ENCODE measurements around the gene MOGAT1. TPM values are rescaled to one million over a fixed set of nuclear protein-coding genes. Genes with fewer than 3 reads are reported as not detected.

The MOGAT1 gene
- total and polyA plus RNA-seq, 9 of the 15 experiments (the other 6 are each of a cell fraction or from before 2014, with no cell fraction given), result not detected

DNA sequence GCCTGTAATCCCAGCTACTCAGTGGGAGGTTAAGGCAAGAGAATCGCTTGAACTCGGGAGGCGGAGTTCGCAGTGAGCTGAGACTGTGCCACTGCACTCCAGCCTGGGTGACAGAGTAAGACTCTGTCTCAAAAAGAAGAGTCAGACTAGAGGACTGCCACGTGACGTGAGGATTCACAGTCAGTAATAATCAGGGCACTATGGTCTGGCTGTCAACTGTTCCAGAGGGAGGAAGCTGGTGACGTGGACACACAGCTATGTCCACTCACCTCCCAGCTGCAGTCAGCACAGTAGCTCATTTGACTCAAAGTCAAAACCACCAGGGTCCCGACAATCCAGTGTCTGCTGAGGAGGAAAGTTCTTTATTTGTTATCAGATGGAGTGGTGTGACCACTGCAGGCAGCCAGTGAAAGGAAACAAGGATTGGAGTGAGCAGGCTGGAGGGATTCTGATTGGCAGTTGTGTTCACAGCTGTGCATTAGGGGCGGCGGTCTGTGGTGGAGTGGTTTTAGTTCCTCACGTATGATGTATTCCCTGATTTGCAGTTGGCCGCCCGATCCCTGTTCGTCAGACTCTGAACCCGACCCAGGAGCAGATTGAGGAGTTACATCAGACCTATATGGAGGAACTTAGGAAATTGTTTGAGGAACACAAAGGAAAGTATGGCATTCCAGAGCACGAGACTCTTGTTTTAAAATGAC is 37.9 kb downstream of the MOGAT1 start (continued):
- TF ChIP-seq, protein P1, sequence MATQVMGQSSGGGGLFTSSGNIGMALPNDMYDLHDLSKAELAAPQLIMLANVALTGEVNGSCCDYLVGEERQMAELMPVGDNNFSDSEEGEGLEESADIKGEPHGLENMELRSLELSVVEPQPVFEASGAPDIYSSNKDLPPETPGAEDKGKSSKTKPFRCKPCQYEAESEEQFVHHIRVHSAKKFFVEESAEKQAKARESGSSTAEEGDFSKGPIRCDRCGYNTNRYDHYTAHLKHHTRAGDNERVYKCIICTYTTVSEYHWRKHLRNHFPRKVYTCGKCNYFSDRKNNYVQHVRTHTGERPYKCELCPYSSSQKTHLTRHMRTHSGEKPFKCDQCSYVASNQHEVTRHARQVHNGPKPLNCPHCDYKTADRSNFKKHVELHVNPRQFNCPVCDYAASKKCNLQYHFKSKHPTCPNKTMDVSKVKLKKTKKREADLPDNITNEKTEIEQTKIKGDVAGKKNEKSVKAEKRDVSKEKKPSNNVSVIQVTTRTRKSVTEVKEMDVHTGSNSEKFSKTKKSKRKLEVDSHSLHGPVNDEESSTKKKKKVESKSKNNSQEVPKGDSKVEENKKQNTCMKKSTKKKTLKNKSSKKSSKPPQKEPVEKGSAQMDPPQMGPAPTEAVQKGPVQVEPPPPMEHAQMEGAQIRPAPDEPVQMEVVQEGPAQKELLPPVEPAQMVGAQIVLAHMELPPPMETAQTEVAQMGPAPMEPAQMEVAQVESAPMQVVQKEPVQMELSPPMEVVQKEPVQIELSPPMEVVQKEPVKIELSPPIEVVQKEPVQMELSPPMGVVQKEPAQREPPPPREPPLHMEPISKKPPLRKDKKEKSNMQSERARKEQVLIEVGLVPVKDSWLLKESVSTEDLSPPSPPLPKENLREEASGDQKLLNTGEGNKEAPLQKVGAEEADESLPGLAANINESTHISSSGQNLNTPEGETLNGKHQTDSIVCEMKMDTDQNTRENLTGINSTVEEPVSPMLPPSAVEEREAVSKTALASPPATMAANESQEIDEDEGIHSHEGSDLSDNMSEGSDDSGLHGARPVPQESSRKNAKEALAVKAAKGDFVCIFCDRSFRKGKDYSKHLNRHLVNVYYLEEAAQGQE (IDR thresholded peaks at IDR 0.05; ENCODE audit: borderline replicate concordance), result peak; percentile 53
- TF ChIP-seq, protein P1 (CRISPR knock-in tag; IDR thresholded peaks at IDR 0.05; ENCODE audit: low read depth), result no peak
- no peak for TF ChIP-seq SRSF3 (IDR thresholded peaks at IDR 0.05; ENCODE audit: insufficient read depth, low read length)
- TF ChIP-seq, protein P2, sequence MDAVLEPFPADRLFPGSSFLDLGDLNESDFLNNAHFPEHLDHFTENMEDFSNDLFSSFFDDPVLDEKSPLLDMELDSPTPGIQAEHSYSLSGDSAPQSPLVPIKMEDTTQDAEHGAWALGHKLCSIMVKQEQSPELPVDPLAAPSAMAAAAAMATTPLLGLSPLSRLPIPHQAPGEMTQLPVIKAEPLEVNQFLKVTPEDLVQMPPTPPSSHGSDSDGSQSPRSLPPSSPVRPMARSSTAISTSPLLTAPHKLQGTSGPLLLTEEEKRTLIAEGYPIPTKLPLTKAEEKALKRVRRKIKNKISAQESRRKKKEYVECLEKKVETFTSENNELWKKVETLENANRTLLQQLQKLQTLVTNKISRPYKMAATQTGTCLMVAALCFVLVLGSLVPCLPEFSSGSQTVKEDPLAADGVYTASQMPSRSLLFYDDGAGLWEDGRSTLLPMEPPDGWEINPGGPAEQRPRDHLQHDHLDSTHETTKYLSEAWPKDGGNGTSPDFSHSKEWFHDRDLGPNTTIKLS (IDR thresholded peaks at IDR 0.05; ENCODE audit: borderline replicate concordance, low read depth), result peak; percentile 91
- peak; percentile 90 to 93 for TF ChIP-seq FOXK2 (conservative IDR thresholded peaks at IDR 0.05 in 1 of 2, IDR thresholded peaks at IDR 0.05 in 1 of 2; ENCODE audit: low read depth in 2 of 2)
- TF ChIP-seq ATF1 (CRISPR knock-in tag; IDR thresholded peaks at IDR 0.05), result no peak
- peak; percentile 90 for TF ChIP-seq ATF1 (tag; IDR thresholded peaks at IDR 0.05)
- TF ChIP-seq CLOCK (CRISPR knock-in tag; IDR thresholded peaks at IDR 0.05; ENCODE audit: borderline replicate concordance), result no peak
- TF ChIP-seq TAF15 (IDR thresholded peaks at IDR 0.05; ENCODE audit: low read depth, low read length), result no peak
- no peak for TF ChIP-seq GATAD2A (IDR thresholded peaks at IDR 0.05)
- peak; percentile 43 for TF ChIP-seq FOS (IDR thresholded peaks at IDR 0.05; ENCODE audit: extremely low read depth, insufficient read length)
- TF ChIP-seq CBFA2T2 (conservative IDR thresholded peaks at IDR 0.05), result peak; percentile 36
- TF ChIP-seq E2F3 (CRISPR knock-in tag; IDR thresholded peaks at IDR 0.05), result no peak
- TF ChIP-seq SAP30 (IDR thresholded peaks at IDR 0.05; ENCODE audit: borderline replicate concordance, insufficient read depth, low read depth, low read length, poor library complexity, severe bottlenecking), result no peak
